GM12865 (cell line): ENCODE data around the gene INSR.

Experiments used
- DNase-seq: peaks from one replicate; pipeline ENCODE4 v3.0.0; 2010; ENCODE audit warnings: low read depth
- H3K4me3 ChIP-seq: 2 replicates; pipeline ENCODE4 v1.5.1; 2011; ENCODE audit warnings: mild to moderate bottlenecking, low read depth, low read length, control low read depth
- CTCF ChIP-seq: IDR thresholded peaks from 2 replicates; pipeline ENCODE4 v1.5.1; 2011; ENCODE audit warnings: low read length, control low read depth, low read depth, inconsistent platforms; ENCODE audit not compliant: insufficient read depth; ENCODE audit errors: missing control alignments

The INSR gene

GRCh38 chr19:7293762-7294557 lies at the start of gene INSR:
TSS of gene INSR (minus strand) at chr19:7294414. CDS start at chr19:7293891, 523 bp downstream.
- no peak for TF ChIP-seq CTCF
- peak within 1 kb of the TSS; percentile 65 for H3K4me3 ChIP-seq
- peak; percentile 95 for DNase-seq

GRCh38 chr19:7342143-7342542 lies 47.9 kb upstream of the INSR start:
- no peak overlapping the region for H3K4me3 ChIP-seq
- no peak for TF ChIP-seq CTCF

GRCh38 chr19:7340959-7341837 lies 47.0 kb upstream of the INSR start:
- DNase-seq, result peak; percentile 93
- TF ChIP-seq CTCF, result peak; percentile 84
- H3K4me3 ChIP-seq, result no peak overlapping the region

More at GRCh38 chr19:7342143-7342542, 47.9 kb upstream of the INSR start:
- no peak for DNase-seq

GRCh38 chr19:7337380-7338194 lies 43.4 kb upstream of the INSR start:
- DNase-seq, result peak; percentile 98
- peak; percentile 36 for TF ChIP-seq CTCF
- H3K4me3 ChIP-seq, result peak overlapping the region; percentile 15

- DNase-seq, result no peak
- TF ChIP-seq CTCF, result no peak
- H3K4me3 ChIP-seq, result no peak overlapping the region
Measured at GRCh38 chr19:7336321-7336973, 42.2 kb upstream of the INSR start.
